Measurements from ENCODE around the gene CLOCK.
A peak's percentile ranks its signal among the peaks of the same experiment; 100 is the strongest.

CLOCK gene

DNA sequence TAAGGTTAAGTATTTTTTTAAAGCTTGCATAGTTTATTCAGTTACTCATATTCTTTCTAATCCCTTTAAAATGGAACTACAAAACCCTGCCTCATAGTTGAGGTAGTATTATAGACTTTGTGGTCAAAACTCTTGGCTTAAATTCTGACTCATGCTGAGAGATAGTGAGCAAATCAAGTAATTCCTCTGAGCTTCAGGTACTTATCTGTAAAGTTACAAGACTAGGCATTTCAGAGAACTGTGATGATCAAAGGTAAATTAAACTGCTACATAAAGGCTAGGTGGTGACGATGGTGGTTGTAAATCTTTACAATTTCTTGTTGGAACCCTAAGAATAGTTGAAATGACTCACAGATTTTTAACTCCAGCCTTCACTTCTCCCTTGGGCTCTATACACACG is 3.2 kb upstream of the CLOCK start:
- TF ChIP-seq, protein P1, sequence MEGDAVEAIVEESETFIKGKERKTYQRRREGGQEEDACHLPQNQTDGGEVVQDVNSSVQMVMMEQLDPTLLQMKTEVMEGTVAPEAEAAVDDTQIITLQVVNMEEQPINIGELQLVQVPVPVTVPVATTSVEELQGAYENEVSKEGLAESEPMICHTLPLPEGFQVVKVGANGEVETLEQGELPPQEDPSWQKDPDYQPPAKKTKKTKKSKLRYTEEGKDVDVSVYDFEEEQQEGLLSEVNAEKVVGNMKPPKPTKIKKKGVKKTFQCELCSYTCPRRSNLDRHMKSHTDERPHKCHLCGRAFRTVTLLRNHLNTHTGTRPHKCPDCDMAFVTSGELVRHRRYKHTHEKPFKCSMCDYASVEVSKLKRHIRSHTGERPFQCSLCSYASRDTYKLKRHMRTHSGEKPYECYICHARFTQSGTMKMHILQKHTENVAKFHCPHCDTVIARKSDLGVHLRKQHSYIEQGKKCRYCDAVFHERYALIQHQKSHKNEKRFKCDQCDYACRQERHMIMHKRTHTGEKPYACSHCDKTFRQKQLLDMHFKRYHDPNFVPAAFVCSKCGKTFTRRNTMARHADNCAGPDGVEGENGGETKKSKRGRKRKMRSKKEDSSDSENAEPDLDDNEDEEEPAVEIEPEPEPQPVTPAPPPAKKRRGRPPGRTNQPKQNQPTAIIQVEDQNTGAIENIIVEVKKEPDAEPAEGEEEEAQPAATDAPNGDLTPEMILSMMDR (IDR thresholded peaks at IDR 0.05; ENCODE audit: borderline replicate concordance, insufficient read depth, low read depth, low read length), result no peak
- no peak overlapping the region for H3K4me3 ChIP-seq (ENCODE audit: low read depth, low read length)

DNA sequence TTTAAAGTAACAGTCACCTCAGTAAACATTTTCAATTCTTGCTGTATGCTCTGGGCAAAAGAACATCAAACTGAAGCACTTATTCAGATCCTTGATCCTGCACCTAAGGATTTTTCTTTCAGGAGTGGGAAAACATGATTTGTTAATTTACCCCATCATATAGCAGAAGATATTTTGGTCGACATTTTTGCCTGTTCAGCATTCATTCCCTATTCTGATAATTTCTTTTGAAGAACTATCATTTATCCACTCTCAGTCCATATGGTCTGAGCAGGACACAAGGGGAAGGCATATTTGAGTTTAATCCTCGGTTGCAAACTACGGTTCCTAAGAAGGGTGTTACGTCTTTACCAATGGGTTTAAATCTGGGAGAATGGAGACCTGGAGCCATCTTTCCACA is 1.2 kb upstream of the CLOCK start:
- peak overlapping the region; percentile 91 for H3K4me3 ChIP-seq (ENCODE audit: low read depth, low read length)
- TF ChIP-seq, protein P1 (IDR thresholded peaks at IDR 0.05; ENCODE audit: borderline replicate concordance, insufficient read depth, low read depth, low read length), result no peak

GRCh38 chr4:55547466-55547770 is 709 bp upstream of the CLOCK start:
- peak overlapping the region; percentile 91 for H3K4me3 ChIP-seq (ENCODE audit: low read depth, low read length)
- TF ChIP-seq, protein P1 (IDR thresholded peaks at IDR 0.05; ENCODE audit: borderline replicate concordance, insufficient read depth, low read depth, low read length), result no peak

- TF ChIP-seq, protein P1 (IDR thresholded peaks at IDR 0.05; ENCODE audit: borderline replicate concordance, insufficient read depth, low read depth, low read length), result no peak
- H3K4me3 ChIP-seq (ENCODE audit: low read depth, low read length), result peak overlapping the region; percentile 91
Measured at GRCh38 chr4:55546506-55546755, 278 bp downstream of the CLOCK start.

DNA sequence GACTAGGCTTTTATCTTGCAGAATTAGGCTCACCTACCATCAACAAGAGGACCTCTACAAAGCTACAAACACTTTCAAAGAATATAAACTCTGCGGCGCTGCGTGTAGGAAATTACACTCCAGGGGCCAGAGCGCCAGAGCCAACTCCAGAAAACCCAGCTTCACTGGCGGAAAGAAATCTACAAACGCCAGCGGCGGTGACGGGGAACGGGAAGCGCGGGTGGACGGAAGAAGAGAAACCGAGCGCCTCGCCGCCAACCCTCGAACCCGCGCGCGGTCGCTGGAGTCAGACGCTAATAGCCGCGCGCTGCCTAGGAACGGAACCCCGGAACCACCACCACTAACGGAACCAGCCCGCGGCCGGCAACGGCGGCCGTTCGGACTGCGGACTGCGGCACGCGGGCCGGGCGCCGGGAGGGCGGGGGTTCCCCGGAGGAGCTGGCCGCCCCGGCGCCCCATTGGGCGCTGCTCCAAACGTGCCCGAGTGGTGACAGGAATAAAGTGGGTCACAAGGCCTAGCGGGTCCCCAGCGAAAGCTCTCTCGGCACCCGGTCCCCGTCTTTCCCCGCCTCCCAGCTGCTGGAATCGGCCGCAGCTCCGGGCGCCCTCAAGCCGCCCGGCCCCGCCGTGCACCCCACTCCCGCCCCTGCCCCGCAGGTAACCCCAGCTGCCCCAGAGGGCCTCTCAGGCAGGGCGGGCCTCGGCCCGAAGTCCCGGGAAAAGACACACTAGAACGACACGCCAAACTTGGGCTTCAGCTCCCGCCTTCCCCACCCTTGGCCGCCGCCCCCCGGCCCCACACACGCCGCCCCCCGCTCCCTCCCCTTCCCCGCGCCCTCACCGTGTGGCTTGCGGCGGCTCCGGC is 836 bp downstream of the CLOCK start:
- H3K4me3 ChIP-seq (ENCODE audit: low read depth, low read length), result peak overlapping the region; percentile 91

GRCh38 chr4:55545151-55545550 is 1.6 kb downstream of the CLOCK start:
- peak overlapping the region; percentile 91 for H3K4me3 ChIP-seq (ENCODE audit: low read depth, low read length)
- TF ChIP-seq, protein P1 (IDR thresholded peaks at IDR 0.05; ENCODE audit: borderline replicate concordance, insufficient read depth, low read depth, low read length), result no peak

More for the DNA sequence above, 836 bp downstream of the CLOCK start:
- TF ChIP-seq, protein P1 (IDR thresholded peaks at IDR 0.05; ENCODE audit: borderline replicate concordance, insufficient read depth, low read depth, low read length), result no peak

DNA sequence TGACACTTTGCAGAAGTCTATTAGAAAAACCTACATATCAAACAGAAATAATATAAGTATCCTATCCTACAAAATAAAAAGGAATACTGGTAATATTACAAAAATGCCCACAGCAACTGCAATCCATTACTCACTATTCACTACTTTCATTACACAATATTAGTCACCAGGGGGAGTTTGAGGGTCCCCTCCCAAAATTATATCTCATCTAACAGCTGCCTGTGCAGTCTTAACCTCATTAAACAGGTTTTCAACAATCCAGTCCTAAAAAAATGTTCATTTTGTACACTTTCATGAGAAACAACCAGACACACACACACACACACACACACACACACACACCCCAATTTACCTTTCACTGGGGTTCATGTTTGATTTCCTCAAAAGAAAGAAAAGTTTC is 2.9 kb downstream of the CLOCK start:
- no peak overlapping the region for H3K4me3 ChIP-seq (ENCODE audit: low read depth, low read length)

More for the DNA sequence above, 2.9 kb downstream of the CLOCK start:
- TF ChIP-seq, protein P1 (IDR thresholded peaks at IDR 0.05; ENCODE audit: borderline replicate concordance, insufficient read depth, low read depth, low read length), result 0 out of 2 replicates have a peak, but pooled peaks have one; percentile 1
